ENCODE data around the gene CNOT4.

- TF ChIP-seq CTCF (IDR thresholded peaks at IDR 0.05) (no peak), POLR2A (IDR thresholded peaks at IDR 0.05) (no peak)
Observed at GRCh38 chr7:135369405-135369804, 140.5 kb downstream of the CNOT4 start.

Data from adrenal gland (tissue), 5 donors.